ENCODE data around the gene MAP3K3.

Gene MAP3K3

DNA sequence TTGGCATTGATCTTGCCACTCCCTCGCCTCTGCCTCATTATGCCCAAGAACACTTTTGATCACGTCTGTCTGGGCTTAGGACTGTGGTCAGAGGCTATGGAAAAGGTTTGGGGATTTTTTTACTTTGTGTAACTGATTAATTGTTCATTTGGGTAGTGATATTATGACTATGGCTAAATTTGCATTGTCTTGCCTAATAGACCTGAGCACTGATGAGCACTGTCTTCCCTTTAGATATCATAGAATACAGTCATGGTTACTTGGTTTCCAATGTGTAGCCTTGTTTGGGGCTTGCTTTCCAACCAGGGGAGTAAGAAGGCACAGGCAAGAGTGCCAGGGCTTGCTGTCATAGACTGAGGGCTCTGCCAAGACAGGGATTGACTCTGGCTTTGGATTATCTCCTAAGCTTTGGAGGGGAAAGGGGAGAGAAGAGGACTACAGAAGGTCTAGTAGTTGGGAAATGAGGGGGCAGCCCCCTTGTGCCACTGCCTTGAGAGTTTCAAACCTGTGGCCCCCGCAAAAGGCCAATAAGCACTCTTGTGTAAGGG is 64.0 kb downstream of the MAP3K3 start:
- TF ChIP-seq, protein P1, sequence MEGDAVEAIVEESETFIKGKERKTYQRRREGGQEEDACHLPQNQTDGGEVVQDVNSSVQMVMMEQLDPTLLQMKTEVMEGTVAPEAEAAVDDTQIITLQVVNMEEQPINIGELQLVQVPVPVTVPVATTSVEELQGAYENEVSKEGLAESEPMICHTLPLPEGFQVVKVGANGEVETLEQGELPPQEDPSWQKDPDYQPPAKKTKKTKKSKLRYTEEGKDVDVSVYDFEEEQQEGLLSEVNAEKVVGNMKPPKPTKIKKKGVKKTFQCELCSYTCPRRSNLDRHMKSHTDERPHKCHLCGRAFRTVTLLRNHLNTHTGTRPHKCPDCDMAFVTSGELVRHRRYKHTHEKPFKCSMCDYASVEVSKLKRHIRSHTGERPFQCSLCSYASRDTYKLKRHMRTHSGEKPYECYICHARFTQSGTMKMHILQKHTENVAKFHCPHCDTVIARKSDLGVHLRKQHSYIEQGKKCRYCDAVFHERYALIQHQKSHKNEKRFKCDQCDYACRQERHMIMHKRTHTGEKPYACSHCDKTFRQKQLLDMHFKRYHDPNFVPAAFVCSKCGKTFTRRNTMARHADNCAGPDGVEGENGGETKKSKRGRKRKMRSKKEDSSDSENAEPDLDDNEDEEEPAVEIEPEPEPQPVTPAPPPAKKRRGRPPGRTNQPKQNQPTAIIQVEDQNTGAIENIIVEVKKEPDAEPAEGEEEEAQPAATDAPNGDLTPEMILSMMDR (IDR thresholded peaks at IDR 0.05; ENCODE audit: insufficient read depth, low read length, poor library complexity, severe bottlenecking): no peak
- no peak for TF ChIP-seq EZH2phosphoT487 (conservative IDR thresholded peaks at IDR 0.05; ENCODE audit: low read length)
- no peaks in the 10 kb centered on the region for H3K79me2 ChIP-seq (ENCODE audit: insufficient read depth, low read length)
- no peak overlapping the region for H3K4me3 ChIP-seq (ENCODE audit: insufficient read depth, low read length, poor library complexity, severe bottlenecking)
- no peaks in the 10 kb centered on the region for H3F3A ChIP-seq (ENCODE audit: insufficient read depth)
- H3K9ac ChIP-seq (ENCODE audit: low read length): no peak overlapping the region
- no peak overlapping the region for H3K27ac ChIP-seq (ENCODE audit: low read depth, low read length)
- H3K9me2 ChIP-seq (replicated peaks; ENCODE audit: insufficient read depth, low read length): no peaks in the 10 kb centered on the region
- no peaks in the 10 kb centered on the region for H4K20me1 ChIP-seq (ENCODE audit: low read depth, low read length)
- H3K4me2 ChIP-seq (ENCODE audit: low read depth, low read length, poor library complexity, severe bottlenecking): no peak overlapping the region
- no peaks in the 10 kb centered on the region for H3K36me3 ChIP-seq (ENCODE audit: low read length)
- H3K27me3 ChIP-seq (ENCODE audit: low read length): no peaks in the 10 kb centered on the region
- no peaks in the 10 kb centered on the region for H3K9me3 ChIP-seq (ENCODE audit: insufficient read depth, low read length)
- no peak overlapping the region for H2AFZ ChIP-seq (ENCODE audit: low read depth, low read length, severe bottlenecking)

DNA sequence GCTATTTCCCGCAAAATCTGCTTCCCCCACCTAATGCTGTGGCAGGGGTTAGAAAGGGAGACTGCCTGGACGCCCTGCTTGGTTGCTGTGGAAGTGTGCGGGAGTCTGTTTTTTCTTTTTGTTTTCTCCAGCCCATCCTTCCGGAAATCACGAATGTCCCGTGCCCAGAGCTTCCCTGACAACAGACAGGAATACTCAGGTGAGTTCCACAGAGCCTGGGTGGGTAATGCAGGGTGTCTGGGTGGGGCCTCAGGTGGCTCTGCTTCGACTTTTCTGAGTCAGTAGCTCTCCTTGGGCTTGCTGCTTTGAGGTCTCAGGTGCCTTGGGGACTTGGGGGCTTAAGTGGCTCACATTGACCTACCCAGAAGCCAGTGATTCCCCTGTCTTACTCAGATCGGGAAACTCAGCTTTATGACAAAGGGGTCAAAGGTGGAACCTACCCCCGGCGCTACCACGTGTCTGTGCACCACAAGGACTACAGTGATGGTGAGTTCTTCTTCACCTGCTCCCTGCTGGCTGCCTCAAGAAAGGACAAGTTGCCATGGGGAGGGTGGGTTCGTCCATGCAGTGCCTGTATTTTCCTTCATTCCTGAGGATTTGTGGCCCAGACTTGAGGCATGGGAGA is 66.3 kb downstream of the MAP3K3 start:
- H3K4me2 ChIP-seq (ENCODE audit: low read depth, low read length, poor library complexity, severe bottlenecking): no peak overlapping the region
- H3K27me3 ChIP-seq (ENCODE audit: low read length): no peaks in the 10 kb centered on the region
- no peaks in the 10 kb centered on the region for H3F3A ChIP-seq (ENCODE audit: insufficient read depth)
- no peaks in the 10 kb centered on the region for H3K9me3 ChIP-seq (ENCODE audit: insufficient read depth, low read length)
- H3K27ac ChIP-seq (ENCODE audit: low read depth, low read length): no peak overlapping the region
- no peaks in the 10 kb centered on the region for H4K20me1 ChIP-seq (ENCODE audit: low read depth, low read length)
- no peaks in the 10 kb centered on the region for H3K9me2 ChIP-seq (replicated peaks; ENCODE audit: insufficient read depth, low read length)
- H2AFZ ChIP-seq (ENCODE audit: low read depth, low read length, severe bottlenecking): no peak overlapping the region
- H3K4me3 ChIP-seq (ENCODE audit: insufficient read depth, low read length, poor library complexity, severe bottlenecking): no peak overlapping the region
- H3K9ac ChIP-seq (ENCODE audit: low read length): no peak overlapping the region
- no peaks in the 10 kb centered on the region for H3K79me2 ChIP-seq (ENCODE audit: insufficient read depth, low read length)
- TF ChIP-seq, protein P1 (IDR thresholded peaks at IDR 0.05; ENCODE audit: insufficient read depth, low read length, poor library complexity, severe bottlenecking): no peak
- no peak for TF ChIP-seq EZH2phosphoT487 (conservative IDR thresholded peaks at IDR 0.05; ENCODE audit: low read length)
- H3K36me3 ChIP-seq (ENCODE audit: low read length): no peaks in the 10 kb centered on the region

DNA sequence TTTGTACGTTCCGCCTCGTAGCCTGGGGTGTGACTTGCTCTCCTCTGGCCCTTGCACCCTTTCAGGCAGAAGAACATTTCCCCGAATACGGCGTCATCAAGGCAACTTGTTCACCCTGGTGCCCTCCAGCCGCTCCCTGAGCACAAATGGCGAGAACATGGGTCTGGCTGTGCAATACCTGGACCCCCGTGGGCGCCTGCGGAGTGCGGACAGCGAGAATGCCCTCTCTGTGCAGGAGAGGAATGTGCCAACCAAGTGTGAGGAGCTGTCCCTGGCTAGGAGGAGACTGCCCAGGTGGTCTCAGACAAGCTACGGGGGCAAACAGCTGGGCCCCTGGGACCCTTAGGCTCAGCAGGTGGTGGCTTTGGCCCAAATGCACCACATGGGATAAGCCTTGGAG is 67.3 kb downstream of the MAP3K3 start:
- Histone ChIP-seq H3K36me3 (ENCODE audit: low read length) (no peaks in the 10 kb centered on the region), H3K4me2 (ENCODE audit: low read depth, low read length, poor library complexity, severe bottlenecking) (no peak overlapping the region), H2AFZ (ENCODE audit: low read depth, low read length, severe bottlenecking) (no peak overlapping the region), H3K9me2 (replicated peaks; ENCODE audit: insufficient read depth, low read length) (no peaks in the 10 kb centered on the region), H3K27me3 (ENCODE audit: low read length) (no peaks in the 10 kb centered on the region), H4K20me1 (ENCODE audit: low read depth, low read length) (no peaks in the 10 kb centered on the region), H3K4me3 (ENCODE audit: insufficient read depth, low read length, poor library complexity, severe bottlenecking) (no peak overlapping the region), H3K9ac (ENCODE audit: low read length) (no peak overlapping the region), H3K9me3 (ENCODE audit: insufficient read depth, low read length) (no peaks in the 10 kb centered on the region), H3K79me2 (ENCODE audit: insufficient read depth, low read length) (no peaks in the 10 kb centered on the region), H3K27ac (ENCODE audit: low read depth, low read length) (no peak overlapping the region), H3F3A (ENCODE audit: insufficient read depth) (no peaks in the 10 kb centered on the region)
- TF ChIP-seq, protein P1 (IDR thresholded peaks at IDR 0.05; ENCODE audit: insufficient read depth, low read length, poor library complexity, severe bottlenecking): no peak
- TF ChIP-seq EZH2phosphoT487 (conservative IDR thresholded peaks at IDR 0.05; ENCODE audit: low read length): no peak
